GM15510 (cell line): ENCODE data around the gene GPX5.

Experiments used
- POLR2A ChIP-seq: IDR thresholded peaks from 3 replicates; pipeline ENCODE4 v1.6.1; 2011; ENCODE audit warnings: borderline replicate concordance; ENCODE audit not compliant: insufficient read length; ENCODE audit errors: extremely low read depth

GPX5 gene

GRCh38 chr6:28568515-28569108 lies 42.9 kb downstream of the GPX5 start:
- TF ChIP-seq POLR2A = no peak

DNA sequence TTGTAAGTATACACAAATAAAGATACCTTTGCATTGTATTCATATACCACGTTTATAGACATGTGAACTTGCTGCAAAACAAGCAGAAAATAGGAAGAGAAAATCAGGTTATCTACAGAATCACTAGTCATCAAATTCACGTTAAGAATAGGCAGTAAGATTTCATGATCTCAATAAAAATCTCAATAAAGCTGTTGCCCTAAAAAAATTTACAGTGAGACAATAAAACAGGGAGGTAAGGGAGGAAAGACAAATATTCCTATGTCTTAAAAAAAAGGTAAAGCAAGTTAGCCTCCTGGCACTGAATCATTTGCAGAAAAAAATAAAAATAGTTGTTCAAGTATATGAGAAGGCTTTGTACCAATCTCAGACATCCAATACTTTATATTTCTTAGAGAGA lies 44.1 kb downstream of the GPX5 start:
- no peak for TF ChIP-seq POLR2A

DNA sequence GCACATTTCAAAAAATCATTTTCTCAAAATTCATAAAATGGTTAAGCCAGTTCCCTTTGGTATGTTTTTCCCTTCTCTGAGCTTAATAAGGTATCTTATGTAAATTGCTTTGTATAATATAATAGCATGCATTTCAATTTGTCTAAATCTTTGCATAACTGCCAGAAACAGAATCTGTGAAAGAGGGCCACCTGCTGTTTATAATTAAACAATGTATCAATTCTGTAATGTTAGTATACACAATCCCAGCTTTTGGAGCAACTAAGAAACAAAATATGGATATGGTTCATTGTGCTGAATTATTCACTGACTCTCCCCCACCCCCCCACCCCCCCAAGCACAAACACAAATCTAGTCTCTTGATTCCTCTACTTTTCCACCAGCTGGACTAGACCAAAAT lies 54.8 kb downstream of the GPX5 start:
- TF ChIP-seq POLR2A = no peak

DNA sequence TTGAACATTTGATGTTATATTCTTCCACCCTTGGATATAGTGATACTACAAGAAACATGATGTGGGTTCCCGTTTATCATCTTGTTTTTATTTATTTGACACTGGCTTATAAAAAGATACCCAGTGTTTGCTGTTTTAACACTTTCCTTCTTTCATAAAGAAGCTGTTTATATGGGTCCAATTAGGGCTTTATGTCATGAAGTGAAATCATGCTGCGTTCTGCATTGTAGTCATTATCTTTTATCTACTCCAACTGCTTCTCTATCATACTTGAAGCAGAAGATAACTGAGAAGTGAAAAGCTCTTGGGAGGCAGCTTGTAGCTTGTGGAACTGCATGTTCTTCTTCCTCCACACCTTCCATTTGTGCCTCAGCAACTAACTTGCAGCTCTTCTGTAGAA lies 57.8 kb downstream of the GPX5 start:
- TF ChIP-seq POLR2A = no peak
